ENCODE measurements around the gene KLHDC4.

KLHDC4 gene

DNA sequence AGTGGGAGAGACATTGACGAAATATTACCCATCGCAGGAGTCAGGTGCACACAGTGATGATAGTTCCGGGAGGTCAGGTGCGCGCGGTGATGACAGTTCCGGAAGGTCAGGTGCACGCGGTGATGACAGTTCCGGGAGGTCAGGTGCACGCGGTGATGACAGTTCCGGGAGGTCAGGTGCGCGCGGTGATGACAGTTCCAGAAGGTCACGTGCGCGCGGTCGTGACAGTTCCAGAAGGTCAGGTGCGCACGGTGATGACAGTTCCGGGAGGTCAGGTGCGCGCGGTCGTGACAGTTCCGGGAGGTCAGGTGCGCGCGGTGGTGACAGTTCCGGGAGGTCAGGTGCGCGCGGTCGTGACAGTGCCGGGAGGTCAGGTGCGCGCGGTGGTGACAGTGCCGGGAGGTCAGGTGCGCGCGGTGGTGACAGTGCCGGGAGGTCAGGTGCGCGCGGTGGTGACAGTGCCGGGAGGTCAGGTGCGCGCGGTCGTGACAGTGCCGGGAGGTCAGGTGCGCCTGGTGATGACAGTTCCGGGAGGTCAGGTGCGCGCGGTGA lies 84.7 kb downstream of the KLHDC4 start:
- DNase-seq, result peak; percentile 33 to 69

DNA sequence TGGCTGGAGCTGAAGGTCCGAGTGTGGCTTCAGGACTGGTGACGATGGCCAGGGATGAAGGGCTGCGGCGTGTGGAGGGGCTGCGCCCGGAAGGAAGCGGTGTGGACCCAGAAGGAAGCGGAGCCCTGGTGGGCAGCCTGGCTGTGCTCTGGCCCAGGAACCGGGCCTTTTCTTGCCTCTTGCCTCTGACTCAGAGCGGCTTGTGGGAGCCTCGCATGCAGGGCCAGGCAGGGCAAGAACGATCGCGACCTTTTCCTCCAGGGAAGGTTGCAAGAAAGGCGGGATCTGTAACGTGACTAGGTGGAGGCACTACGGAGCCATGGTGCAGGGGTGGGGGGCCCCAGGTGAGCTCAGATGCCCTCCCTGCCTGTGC lies 85.5 kb downstream of the KLHDC4 start:
- no peak for DNase-seq

DNA sequence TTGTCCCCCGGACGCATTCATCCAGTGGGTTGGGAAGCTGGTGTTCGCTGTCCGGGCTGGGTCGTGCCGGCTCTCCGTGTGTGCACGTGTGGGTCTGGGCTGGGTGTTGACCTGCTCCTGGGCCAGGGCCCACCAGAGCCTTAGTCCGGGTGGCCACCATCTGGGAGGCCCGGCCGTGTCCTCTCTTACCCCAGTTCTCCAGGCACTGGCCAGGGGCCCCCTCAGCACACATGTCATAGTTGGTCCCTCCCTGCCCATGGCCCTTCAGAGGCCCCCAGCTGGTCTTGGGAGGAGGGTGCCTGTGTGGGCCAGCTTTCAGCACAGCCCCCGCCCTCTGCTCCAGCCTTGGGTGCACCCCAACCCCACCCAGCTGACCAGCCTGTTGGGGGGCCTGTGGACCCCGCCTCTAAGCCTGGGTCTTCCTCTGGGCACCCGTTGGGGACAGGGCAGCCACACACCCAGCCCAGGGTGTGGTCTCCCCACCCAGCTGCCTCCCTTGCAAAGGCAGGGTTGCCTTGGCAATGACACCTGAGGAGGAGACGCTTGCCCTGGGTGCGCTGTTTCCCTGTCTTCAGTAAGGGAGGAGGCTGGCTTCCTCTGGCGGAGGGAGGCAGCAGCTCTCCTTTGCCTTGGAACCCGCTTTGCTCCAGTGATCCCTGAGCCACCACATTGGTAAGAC lies 86.1 kb downstream of the KLHDC4 start:
- no peak for DNase-seq

DNA sequence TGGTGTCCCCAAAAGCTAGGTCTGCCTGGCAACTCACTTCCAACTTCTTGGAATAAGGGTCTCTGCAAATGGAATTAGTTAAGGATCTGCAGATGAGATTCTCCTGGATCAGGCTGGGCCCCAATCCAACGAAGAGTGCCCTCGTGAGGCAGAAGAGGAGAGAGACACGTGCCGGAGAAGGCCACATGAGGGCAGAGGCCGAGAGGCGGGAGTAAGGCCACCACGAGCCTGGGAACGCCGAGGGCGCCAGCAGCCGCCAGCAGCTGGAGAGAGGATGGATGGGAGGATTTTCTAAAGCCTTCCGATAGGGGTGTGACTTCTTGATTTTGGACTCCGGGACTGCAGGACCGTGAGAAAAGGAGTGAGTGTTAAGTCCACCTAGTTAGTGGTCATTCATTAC lies 87.2 kb downstream of the KLHDC4 start:
- DNase-seq, result no peak

DNA sequence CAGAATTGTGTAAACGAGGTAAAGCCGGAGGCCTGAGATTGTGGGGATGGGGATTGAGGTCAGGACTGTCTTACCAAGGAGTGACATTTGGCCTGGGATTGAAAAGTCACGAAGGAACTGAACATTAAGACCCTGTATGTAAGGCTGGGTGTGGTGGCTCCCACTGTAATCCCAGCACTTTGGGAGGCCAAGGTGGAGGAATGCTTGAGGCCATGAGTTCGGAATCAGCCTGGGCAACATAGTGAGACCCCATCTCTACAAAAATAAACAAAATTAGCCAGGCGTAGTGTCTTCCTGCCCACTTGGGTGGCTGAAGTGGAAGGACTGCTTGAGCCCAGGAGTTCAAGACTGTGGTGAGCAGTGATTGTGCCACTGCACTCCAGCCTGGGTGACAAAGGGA lies 88.0 kb downstream of the KLHDC4 start:
- no peak for DNase-seq

DNA sequence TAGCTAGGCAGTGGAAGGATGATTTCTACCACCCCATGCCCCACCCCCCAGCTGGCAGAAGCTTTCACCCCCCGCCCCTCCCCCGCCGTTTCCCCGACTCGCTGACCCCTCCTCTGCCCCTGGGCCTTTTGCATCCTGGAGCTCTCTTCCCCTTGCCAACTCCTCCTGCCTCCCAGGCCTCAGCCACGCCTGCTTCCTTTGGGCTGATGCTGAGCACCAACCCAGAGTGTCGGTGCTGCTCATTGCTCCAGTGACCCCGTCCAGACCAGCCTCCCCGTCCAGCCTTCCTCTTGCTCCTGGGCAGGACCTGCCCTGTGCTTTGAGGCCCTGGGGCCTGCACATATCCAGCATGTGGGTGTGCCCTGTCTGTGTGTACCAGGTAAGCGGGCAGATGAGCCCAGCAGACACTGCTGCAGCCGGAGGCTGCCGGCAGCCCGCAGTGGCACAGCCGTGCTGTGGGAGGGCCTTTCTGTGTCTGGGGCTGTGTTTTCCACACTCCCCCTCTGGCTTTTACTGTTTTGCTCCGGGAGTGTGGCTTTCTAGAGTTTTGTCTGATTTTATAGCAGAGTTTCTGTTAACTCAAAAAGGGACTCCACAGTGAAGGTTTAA lies 90.6 kb downstream of the KLHDC4 start:
- no peak for DNase-seq

DNA sequence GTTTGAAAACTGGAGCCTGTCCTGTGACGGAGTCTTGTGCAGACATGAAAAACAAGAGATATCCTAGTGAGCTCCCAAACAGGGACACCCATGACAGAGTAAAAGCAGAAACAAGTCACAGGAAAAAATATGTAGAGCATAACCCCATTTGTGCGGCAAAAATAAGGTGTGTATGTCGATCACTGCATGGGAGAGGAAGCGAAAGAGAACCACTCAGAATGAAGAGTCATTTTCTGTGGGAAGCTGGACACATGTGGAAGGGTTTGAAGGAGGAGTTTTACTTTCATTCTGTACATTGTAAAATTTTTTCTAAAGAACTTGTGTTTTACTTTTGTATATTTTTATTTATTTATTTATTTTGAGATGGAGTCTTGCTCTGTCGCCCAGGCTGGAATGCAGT lies 91.4 kb downstream of the KLHDC4 start:
- no peak for DNase-seq

DNA sequence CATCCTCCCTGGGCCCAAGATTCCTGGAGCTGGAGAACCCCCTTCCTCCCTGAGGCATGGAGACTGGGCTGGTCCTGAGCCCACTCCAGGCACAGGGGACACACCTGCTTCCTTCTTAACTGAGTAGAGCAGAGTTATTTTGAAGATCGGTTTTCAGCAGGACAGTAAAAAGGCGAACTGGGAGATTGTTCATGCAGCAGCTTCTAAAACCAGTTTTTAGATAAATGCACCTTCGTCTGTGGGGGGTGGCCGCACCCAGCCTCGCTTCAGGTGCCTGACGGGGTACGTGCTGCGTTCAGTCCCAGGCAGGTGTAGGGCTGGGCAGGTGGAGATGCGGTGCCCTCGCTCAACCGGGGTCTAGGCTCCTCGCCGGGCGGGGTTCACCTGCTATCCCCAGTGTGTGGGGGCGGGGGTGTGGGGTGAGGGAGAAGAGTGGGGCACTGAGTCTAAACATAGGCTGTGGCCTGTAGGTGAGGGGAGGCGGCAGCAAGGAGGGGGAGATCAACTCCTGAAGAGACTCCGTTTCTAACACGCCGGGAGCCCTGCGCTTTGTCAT lies 94.0 kb downstream of the KLHDC4 start:
- DNase-seq, result no peak

DNA sequence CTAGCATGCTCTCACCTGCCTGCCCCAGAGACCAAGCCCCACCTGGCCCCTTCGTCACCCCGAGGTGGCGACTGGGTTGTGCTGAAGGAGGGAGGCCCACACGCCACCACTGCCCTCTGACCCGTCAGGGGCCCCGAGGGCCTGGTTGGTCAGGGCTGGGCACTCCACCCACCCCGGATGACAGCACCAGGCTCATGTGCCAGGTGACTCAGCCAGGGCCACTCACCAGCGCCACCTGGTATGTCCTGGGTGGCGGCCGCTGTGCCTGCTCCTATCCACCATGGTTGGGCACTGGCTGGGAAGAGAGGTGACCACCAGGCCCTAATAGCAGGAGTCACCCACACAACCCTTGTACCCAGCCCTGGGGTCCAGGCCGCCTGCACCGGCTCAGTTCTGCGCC lies 94.6 kb downstream of the KLHDC4 start:
- DNase-seq, result no peak

DNA sequence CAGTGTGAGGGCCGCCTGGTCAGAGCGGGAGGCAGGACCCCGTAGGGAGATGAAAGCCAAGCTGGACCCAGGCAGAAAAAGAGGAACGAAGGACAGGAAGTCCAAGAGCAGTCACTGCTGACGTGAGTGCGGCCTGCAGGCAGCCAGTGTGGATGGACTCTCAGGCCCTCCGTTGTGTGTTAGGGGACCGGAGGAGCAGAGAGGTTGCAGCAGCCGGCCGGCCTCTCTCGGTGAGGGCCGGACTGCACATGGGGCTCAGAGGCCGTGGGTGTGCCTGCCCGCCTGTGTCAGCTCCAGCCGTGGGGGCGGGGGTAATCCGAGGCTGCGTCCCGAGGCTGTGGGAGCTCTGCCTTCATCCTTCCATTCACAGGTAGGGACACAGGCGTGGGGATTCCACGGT lies 96.1 kb downstream of the KLHDC4 start:
- DNase-seq, result no peak

DNA sequence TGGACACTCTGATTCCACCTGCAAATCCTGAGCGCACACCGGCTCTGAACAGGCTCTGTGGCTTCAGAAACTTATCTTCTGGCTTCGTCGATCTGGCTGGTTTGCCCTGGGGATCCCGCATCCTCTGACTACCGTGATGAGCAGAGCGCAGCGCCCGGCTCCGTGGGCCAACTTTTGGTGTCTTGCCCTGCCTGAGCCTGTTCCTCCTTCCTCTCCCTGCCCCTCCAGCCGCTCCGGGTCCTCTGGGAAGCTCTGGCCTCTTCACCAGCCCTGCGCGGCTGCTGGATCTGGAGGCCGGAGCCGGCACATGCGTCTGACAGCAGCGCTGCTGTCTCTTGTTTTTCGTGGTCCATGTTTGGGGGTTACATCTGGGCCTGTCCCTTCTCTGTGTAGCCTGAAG lies 97.8 kb downstream of the KLHDC4 start:
- no peak for DNase-seq

DNA sequence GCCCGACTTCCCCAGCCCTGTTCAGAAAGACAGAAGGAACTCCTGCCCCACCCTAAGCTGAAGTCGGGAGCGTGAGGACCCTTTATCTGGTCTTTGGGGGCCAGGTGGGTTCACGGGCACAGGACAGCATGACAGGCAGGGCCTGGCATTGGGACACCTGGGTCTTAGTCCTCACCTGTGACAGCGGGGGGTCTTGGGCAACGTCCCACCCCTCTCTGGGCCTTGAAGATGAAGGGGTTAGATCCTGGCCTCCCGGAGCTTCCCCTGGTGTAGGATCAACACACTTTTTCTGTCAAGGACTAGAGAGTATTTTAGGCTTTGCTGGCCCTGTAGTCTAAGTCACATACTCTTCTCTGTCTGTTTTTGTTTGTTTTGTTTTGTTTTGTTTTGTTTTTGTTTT lies 98.3 kb downstream of the KLHDC4 start:
- no peak for DNase-seq

DNA sequence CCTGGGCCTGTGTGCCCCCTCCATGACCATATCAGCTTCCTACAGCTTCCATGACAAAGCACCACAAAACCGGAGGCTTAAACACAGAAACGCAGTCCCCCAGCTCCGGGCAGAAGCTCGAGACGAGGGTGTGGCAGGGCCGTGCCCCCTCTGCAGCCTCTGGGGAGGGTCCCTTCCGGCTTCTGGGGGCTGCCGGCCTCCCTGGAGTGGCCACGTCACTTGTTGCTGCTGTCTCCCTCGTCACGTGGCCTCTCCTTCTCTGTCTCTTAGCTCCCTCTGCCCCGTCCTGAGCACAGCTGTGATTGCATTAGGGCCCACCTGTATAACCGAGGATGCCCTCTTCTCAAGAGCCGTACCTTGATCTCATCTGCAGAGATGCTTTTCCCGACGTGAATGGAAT lies 98.9 kb downstream of the KLHDC4 start:
- DNase-seq, result no peak

DNA sequence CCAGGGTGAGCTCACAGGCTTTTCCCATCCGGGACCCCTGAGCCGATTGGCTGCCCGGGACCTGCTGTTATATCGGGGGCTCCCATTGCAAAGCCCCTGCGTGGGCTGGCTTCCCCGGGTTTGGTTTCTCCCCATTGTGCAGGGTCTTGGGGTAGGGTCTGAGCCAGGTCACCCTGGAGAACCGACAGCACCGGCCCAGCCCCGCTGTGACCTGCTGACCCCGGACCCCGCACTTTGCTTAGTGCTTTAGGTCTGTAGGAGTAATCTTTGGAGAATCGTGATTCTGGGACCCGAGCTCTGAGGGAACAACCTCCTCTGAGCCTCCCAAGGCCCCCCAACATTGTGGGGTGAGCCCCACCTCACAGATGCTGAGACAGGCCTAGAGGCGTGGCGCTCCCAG lies 100.6 kb downstream of the KLHDC4 start:
- no peak for DNase-seq

DNA sequence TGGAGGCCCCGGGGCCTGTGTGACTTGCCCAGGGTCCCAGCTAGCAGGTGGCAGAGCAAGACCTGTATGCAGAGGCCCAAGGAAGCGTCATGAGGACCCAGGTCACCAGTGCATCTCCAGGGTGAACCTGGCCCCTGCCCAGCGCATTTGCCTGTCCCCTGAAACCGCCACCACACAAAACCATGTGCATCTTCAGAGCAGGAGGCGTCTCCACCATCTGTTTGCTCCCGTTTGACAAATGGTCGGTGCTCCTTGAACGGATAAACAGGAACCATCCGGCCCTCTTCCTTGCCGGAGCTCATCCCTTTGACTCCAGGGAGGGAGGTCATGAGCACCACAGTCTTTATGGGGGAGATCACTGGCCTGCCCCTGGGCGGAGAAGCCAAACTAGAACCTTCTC lies 101.0 kb downstream of the KLHDC4 start:
- DNase-seq, result no peak

DNA sequence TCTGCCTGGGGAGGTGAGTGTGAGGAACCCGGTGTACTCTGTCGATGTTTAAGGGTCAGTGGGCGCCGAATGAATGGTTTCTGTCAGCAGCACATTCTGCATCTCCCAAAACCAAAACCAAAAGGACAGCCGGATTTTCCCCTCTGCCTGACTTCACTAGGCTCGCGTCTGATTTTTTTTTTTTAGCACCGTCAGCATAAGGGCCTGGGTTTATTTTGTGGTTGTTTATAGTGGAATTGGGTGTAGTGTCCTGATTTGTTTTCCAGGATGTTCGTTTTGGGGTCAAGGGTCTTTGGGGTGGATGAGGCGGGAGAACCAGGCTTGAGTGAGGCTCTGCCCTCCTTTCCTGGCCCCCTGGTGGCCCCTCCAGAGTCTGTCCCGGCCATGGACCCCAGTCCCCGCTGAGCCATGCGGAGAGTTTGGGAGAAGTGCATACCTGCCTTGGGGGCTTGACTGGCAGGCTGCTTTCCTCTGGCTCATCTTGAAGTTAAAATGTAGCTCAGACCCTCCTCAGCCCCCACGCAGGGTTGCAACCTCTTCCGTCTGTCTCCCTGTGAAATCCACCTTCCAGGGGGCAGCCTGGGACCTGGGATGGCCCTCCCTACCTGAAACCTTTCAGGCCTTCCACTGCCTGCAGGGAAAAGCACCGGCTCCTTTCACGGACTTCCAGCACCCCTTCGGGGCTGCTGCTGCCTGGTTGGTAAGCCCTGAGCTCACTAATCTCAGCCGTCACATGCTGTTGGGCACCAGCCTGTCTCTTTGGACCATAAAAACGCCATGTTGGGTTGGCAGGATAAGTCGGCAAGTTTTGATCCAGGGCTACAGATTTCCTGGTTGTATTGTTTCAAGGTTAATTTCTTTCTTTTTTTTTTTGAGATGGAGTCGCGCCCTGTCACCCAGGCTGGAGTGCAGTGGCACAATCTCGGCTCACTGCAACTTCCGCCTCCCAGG lies 103.3 kb downstream of the KLHDC4 start:
- no peak for DNase-seq

DNA sequence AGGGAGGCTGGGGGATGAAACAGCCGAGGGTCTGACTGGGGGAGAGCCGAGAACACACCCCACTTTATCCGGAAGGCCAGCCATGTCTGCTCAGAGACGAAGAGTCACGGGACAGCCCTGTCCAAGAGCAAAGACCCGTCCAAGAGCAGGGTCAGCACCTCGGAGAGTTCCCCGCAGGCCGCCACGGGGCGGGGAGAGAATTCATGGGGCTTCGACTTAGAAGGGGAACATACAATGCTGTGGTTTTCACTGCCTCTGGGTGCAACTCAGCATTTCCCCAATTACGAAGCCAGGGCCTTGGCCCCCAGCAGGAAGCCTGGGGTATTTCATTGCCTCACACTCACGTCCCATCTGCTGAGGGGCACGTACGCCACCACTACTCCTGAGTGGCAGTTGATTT lies 104.2 kb downstream of the KLHDC4 start:
- DNase-seq, result no peak

DNA sequence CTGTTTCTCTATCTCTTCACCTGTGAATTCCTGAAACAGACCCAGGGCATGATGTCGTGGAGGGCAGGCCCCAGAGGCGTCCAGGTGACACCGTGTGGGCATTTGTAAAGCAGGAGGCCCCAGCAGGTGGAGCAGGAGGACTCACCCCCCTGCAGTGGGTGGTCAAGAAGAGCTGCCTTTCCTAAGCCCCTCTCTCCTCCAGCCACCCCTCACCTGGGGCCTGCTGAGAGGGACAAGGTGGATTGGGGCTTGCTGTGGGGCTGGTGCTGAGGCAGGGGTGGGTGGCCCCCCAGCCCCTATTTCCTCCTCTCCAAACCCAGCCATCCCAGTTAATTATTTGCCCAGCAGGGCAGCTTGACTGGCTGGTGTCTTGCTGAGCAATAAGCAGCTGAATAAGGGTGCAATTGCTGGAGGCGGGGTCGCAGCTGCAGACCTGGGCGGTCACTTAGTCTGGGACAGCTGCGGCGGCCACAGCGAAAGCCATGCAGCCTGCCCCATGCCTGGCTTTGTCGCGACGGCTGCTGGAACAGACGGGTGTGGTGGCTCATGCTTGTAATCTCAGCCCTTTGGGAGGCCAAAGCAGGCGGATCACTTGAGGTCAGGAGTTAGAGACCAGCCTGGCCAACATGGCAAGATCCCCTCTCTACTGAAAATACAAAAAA lies 107.1 kb downstream of the KLHDC4 start:
- no peak for DNase-seq
